ENCODE results near the gene PHLDA3.

Gene PHLDA3

GRCh38 chr1:201463071-201463552, 5.9 kb downstream of the PHLDA3 start:
- peaks cover 25% of the 10 kb centered on the region for H3K27me3 ChIP-seq
- H3K9me3 ChIP-seq = no peaks in the 10 kb centered on the region
- H3K27ac ChIP-seq = no peak overlapping the region
- no peaks in the 10 kb centered on the region for H3K4me1 ChIP-seq (ENCODE audit: control insufficient read depth in 1 of 2, insufficient read depth in 1 of 2, low read depth in 1 of 2, low read length in 1 of 2)
- no peak for TF ChIP-seq CTCF (IDR thresholded peaks at IDR 0.05)
- no peaks in the 10 kb centered on the region for H3K36me3 ChIP-seq
- H3K4me3 ChIP-seq (ENCODE audit: low read depth in 1 of 2, low read length in 1 of 2) = no peak overlapping the region

GRCh38 chr1:201461645-201462441, 7.1 kb downstream of the PHLDA3 start:
- no peak for TF ChIP-seq CTCF (IDR thresholded peaks at IDR 0.05)
- Histone ChIP-seq H3K27me3 (peaks cover 12% of the 10 kb centered on the region), H3K9me3 (no peaks in the 10 kb centered on the region), H3K4me1 (ENCODE audit: control insufficient read depth in 1 of 2, insufficient read depth in 1 of 2, low read depth in 1 of 2, low read length in 1 of 2) (no peaks in the 10 kb centered on the region), H3K36me3 (no peaks in the 10 kb centered on the region), H3K4me3 (ENCODE audit: low read depth in 1 of 2, low read length in 1 of 2) (no peak overlapping the region), H3K27ac (no peak overlapping the region)

GRCh38 chr1:201460814-201461644, 8.0 kb downstream of the PHLDA3 start:
- no peak overlapping the region for H3K4me3 ChIP-seq (ENCODE audit: low read depth in 1 of 2, low read length in 1 of 2)
- H3K4me1 ChIP-seq (ENCODE audit: control insufficient read depth in 1 of 2, insufficient read depth in 1 of 2, low read depth in 1 of 2, low read length in 1 of 2) = no peaks in the 10 kb centered on the region
- H3K27me3 ChIP-seq = peaks cover 4% of the 10 kb centered on the region
- no peak for TF ChIP-seq CTCF (IDR thresholded peaks at IDR 0.05)
- no peaks in the 10 kb centered on the region for H3K36me3 ChIP-seq
- H3K27ac ChIP-seq = no peak overlapping the region
- no peaks in the 10 kb centered on the region for H3K9me3 ChIP-seq

GRCh38 chr1:201459775-201460174, 9.2 kb downstream of the PHLDA3 start:
- H3K4me1 ChIP-seq (ENCODE audit: control insufficient read depth in 1 of 2, insufficient read depth in 1 of 2, low read depth in 1 of 2, low read length in 1 of 2) = no peaks in the 10 kb centered on the region
- TF ChIP-seq CTCF (IDR thresholded peaks at IDR 0.05) = no peak
- no peaks in the 10 kb centered on the region for H3K9me3 ChIP-seq
- H3K36me3 ChIP-seq = no peaks in the 10 kb centered on the region
- no peak overlapping the region for H3K4me3 ChIP-seq (ENCODE audit: low read depth in 1 of 2, low read length in 1 of 2)
- H3K27me3 ChIP-seq = no peaks in the 10 kb centered on the region
- no peak overlapping the region for H3K27ac ChIP-seq

- Histone ChIP-seq H3K9me3 (no peaks in the 10 kb centered on the region), H3K4me1 (ENCODE audit: control insufficient read depth in 1 of 2, insufficient read depth in 1 of 2, low read depth in 1 of 2, low read length in 1 of 2) (no peaks in the 10 kb centered on the region), H3K27me3 (peaks cover 5% of the 10 kb centered on the region), H3K4me3 (ENCODE audit: low read depth in 1 of 2, low read length in 1 of 2) (no peak overlapping the region), H3K36me3 (no peaks in the 10 kb centered on the region), H3K27ac (no peak overlapping the region)
- TF ChIP-seq CTCF (IDR thresholded peaks at IDR 0.05) = no peak
Measured at GRCh38 chr1:201459052-201459451, 9.9 kb downstream of the PHLDA3 start.

Data from neutrophil (primary cell).